Activated CD4-positive, alpha-beta T cell treated with anti-CD3 and anti-CD28 coated beads, Interleukin-2, amount 50 U/mL, for 24 hours (primary cell): ENCODE results near the gene EID2.

Source experiments
- DNase-seq, 2 donors: peaks; one replicate each; pipeline ENCODE4 v3.0.0-alpha.2; 2020; ENCODE audit warnings: low read depth in 1 of 2, low spot score in 1 of 2

The EID2 gene

GRCh38 chr19:39502640-39503417, 37.1 kb downstream of the EID2 start:
- DNase-seq, result peak; percentile 58 to 59

GRCh38 chr19:39501340-39501739, 38.6 kb downstream of the EID2 start:
- DNase-seq, result no peak

GRCh38 chr19:39500543-39500942, 39.4 kb downstream of the EID2 start:
- DNase-seq, result no peak

GRCh38 chr19:39499932-39500331, 40.0 kb downstream of the EID2 start:
- DNase-seq, result no peak

- no peak for DNase-seq
These were observed 40.9 kb downstream of the EID2 start, which contains the start of gene DLL3 for GRCh38 chr19:39498798-39499642. TSS of gene DLL3 (plus strand) at chr19:39498947. CDS start at chr19:39498975, 28 bp downstream.

GRCh38 chr19:39497996-39498797, 41.8 kb downstream of the EID2 start:
- DNase-seq, result no peak

GRCh38 chr19:39497701-39497995, 42.3 kb downstream of the EID2 start:
- DNase-seq, result no peak

- no peak for DNase-seq
These were observed 43.9 kb downstream of the EID2 start for GRCh38 chr19:39496063-39496462.

GRCh38 chr19:39494661-39495060, 45.3 kb downstream of the EID2 start:
- DNase-seq, result no peak

GRCh38 chr19:39492788-39493187, 47.2 kb downstream of the EID2 start:
- no peak for DNase-seq

- DNase-seq, result no peak
These were observed 47.7 kb downstream of the EID2 start for GRCh38 chr19:39492225-39492624.

- no peak for DNase-seq
These were observed 50.2 kb downstream of the EID2 start for GRCh38 chr19:39489756-39490155.
